HG03196 (cell line): ENCODE results near the gene GPX7.
A peak's percentile ranks its signal among the peaks of the same experiment; 100 is the strongest.
"Not testable (repeated sequence)": the region's sequence is repeated elsewhere in the genome, so short reads cannot be mapped to it uniquely, and the experiment has no call there.

Source experiments
- ATAC-seq: cut with Tn5 transposase; IDR thresholded peaks from one replicate; pipeline ENCODE4 v1.9.1; 2021; ENCODE audit not compliant: unreplicated experiment

The GPX7 gene

DNA sequence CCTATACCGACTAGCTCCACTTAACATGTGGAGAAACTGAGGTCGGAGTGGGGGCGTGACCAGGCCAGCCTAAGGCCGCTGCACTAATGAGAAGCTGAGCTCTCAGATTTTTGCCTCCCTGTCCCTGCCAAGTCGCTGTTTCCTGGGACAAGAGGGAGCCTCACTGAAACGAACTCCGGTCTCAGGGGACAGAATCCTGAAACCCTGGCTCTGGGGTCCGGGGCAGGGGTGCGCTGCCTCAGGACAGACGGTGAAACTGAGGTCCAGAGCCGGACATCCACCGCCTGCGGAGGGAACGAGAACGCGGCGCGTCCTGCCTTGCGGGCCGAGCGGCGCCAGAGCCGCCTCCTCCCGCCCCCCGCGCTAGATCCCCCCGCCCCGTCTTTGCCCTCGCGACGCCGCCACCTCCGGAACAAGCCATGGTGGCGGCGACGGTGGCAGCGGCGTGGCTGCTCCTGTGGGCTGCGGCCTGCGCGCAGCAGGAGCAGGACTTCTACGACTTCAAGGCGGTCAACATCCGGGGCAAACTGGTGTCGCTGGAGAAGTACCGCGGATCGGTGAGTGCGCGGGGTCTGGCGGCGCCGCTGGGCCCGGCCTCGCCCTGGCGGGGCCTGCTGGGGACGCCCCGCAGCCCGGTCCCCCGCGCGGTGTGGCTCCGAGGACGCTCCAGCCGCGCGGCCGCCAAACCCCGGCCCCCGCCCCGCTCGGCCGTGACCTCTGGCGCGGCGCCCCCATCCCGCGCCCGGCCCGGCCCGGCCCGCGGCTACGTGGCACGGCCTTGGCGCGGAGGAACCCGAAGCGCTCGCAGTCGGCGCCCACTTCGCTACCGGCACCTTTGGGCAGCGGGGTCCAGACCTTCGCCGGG is at the start of gene GPX7:
Gene GPX7 (plus strand): TSS at position 381 of the 865 bp plus-strand sequence. CDS start 39 bp downstream, at position 420.
- no peak for ATAC-seq

DNA sequence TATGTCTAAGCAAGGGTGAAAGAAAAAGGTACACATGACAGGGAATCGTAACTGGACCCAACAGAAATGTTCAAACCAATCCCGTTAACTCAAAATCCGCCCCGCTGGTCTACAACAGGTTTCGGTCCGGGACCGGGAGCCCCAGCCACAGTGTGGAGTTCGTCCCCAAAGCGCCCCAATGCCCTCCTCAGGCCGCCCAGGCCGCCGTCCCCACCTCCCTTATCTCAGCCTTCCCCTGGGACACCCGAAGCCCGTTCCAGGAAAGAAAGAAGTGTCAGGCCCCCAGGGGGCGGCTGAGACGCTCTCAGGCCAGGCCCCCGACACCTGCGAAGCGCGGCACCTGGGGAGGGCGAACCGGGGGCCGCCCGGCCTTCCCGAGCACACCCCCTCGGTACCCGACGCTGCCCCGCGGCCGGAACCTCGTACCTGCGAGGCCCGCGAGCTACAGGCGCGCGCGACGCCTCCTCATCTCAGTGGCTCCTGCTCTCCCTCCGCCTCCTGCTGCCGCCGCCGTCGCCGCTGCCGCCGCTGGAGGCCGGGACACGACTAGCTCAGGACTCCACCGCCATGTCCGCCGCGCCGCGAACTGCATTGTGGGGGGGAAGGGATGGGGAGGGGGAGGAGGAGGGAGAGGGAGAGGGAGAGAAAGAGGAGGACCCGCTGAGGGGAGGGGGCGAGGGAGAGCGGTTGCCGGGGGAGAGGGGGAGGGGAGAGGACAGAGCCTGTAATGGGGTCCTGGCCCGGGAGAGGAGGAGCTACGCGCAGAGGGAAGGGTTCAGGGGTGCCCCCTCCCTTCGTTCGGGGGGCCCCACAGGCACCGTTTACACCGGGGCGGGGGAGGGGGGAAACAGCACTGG is 49.4 kb upstream of the GPX7 start, which contains the start of gene TUT4:
Gene TUT4 (minus strand): TSS at position 588 of the 857 bp plus-strand sequence. CDS start 26,812 bp downstream, outside the sequence.
- peak; percentile 39 for ATAC-seq

DNA sequence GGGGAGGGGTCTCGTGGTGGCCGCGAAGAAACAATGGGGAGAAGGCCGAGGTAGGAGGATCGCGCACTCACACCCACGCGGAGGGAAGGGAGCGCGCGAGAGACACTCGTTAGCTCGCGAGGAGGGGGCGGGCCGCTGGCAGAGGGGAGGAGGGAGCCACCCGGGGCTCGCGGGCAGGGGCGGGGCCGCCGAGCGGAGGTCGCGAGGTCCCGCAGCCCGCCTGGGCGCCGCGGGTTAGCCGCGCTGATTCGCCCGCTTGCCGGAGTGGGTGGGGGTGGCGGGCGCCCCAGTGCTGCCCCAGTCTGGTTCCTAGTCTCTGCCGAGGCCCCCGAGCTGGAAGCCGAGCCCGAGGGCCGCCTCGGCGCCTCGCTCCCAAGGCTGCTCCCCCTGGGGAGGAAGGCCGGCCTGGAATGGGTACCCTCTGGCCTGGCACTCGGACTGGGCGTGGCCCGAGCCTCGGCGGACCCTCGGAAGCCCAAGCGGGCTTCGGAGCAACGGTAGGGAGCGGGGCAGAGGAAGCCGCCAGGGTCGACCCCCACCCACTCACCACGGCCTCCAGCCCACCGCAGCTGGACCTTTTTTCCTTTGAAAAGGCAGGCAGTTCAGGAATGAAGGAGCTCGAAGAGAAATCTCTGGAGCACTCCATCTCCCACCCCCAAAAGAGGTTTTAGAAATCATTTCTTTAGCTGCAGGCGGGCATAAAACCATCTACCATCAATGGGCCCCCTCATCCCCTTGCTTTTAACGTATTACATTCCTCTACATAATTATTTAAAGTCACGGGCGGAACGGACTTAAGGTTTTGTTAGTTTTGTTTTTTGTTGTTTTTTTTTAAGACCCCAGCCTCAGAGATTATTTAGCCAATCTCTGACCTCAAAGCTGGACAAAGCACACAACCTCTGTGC is 48.6 kb upstream of the GPX7 start:
- peak; percentile 58 for ATAC-seq

DNA sequence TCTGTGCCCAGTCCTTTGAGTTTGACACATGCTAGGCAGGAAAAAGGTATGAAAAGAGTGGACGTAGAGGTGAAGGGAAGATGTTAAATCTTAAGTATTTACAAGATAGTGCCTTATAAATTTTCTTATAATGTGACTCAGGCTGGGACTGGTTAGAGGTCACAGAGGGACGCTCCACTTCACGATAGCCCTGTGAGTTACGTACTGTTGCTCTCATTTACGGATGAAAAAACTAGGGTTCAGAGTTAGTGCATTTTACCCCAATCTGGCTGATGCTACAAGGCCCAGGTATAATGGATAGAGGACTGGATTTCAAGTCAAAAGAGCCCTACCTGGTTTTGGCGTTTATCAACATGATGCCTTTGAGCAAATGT is 47.9 kb upstream of the GPX7 start:
- no peak for ATAC-seq

DNA sequence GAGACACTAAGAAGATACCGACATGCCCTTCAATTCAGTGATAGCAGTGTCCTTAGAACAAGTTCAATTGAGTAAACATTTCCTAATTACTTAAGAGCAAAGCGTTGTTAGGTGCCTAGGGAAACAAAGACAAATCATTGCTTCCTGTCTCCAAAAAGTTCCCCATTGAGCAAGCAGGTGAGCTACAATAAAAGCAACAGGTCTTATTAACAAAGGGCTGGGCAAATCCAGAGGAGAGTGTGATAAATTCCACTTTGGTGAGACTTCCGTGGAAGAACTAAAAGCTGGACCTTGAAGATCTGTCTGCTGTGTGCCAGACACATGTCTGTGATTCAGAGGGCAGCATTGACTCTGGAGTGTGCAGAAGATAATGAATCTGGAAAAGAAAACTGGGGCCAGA is 47.4 kb upstream of the GPX7 start:
- no peak for ATAC-seq

DNA sequence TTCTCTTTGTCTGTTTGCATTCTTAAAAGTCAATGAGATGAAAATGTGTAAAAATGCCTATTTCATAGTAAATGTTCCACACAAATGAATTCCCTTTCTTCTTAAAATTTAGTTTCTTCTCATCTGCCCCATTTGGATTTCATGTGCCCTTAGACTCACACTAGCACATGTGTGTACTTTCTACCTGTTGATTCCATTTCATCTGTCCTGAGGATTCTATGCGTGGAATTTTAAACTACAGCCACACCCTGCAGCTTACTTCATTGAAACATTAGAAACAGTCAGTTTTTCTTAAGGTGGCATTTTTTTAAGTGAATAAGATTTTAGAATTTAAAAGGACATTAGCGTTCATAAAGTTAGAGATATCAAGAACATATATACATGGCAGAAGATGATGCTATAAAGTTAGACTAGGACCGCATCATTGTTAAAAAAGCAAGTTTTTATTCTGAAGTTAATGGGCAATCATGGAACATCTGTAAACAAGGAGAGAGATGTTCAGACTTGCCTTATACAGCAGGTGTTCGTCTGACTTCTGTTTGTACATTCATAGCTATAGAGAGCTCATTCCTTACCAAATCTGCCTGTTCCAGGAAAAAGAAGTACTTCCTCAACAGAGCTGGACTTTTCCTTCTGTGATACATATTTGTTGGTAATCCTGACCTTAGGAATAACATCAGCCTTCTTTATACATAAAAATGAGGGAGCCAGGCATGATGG is 45.4 kb upstream of the GPX7 start:
- no peak for ATAC-seq

DNA sequence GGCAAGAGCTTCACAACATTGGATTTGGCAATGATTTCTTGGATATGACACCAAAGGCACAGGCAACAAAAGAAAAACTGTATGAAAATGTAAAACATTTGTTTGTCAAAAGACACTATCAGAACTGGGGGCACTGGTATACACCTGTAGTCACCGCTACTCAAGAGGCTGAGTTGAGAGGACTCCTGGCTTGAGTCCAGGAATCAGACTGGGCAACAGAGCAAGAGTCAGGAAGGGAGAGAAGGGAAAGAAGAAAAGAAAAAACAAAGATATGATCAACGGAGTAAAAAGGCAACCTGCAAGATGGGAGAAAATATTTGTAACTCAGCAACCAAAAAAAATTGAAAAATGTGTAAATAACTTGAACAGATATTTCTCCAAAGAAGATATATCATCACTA is 43.2 kb upstream of the GPX7 start:
- ATAC-seq: no peak

DNA sequence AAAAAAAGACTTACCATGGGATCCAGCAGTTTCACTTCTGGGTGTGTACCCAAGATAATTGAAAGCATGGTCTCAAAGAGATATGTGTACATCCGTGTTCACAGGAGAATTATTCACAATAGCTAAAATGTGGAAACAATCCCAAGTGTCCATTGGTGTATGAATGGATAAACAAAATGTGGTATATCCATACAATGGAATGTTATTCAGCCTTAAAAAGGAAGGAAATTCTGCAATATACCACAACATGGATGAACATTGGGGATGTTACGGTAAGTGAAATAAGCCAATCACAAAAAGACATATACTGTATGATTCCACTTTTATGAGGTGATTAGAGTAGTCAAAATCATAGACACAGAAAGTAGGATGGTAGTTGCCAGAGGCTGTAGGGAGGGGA is 42.3 kb upstream of the GPX7 start:
- ATAC-seq: no peak

DNA sequence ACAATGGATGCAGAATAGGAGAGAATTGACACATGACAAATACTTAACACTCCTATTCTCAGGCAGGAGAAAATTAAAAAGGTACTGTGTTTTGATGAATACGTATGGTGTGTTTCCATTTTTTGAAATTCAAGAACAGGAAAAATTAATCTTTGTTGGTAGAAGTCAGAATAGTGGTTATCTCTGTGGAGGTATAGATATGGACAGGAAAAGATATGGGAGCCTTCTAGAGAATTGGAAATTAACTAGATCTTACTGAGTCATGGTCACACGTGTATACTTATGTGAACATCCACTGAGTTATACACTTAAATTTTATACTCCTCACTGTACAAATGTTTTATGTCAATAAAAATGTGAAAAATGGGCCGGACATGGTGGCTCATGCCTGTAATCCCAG is 39.4 kb upstream of the GPX7 start:
- ATAC-seq: no peak

DNA sequence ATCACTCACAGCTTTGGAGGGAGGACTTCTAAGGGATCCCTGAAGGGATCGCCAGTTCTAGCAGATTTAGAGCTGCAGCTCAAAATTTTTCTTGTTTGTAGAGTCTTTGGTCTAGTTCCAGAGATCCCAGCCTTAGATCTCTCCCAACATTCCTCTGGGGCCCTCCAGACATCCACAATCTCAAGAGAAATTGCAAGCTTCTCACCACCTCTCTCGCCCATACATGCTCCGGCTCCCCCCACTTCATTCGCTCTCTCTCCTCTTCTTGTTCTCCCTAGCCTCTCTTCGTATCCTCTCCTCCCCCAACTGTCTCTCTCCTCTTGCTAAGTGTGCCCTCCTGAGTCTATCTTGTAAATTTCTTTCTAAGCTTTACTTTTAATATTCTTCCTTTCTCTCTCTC is 34.2 kb upstream of the GPX7 start:
- no peak for ATAC-seq

DNA sequence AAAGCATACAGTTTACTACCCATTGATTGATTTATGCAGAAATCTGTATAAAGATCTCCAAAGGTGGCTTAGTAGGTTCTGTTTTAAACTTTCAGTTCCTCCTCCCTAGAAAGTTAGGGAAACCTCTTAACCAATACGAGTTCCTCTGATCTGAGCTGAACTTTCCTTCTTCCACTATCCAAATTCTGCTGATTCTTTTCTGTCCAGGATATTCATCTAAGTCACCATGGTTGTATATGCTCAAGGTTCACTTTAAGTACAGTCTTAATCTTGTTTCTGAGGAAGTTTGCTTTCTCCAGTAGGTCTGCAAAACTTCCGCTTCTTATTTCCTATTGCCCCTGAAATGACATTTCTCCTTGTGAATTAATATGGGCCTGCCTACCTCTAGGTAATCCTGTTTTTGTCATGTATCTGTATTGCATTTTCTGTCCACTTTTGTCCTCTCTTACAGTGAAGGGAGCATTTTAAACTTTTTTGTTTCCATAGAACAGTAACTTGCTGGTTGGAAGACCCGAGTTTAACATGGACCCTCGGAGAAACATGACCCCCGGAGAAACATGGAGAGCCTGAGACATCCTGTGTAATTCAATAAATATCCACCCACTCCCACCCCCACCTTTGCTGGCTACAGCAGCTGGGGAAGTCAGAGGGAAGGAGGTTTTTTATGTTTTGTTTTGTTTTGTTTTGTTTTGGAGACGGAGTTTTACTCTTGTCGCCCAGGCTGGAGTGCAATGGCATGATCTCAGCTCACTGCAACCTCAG is 32.5 kb upstream of the GPX7 start:
- ATAC-seq: no peak

DNA sequence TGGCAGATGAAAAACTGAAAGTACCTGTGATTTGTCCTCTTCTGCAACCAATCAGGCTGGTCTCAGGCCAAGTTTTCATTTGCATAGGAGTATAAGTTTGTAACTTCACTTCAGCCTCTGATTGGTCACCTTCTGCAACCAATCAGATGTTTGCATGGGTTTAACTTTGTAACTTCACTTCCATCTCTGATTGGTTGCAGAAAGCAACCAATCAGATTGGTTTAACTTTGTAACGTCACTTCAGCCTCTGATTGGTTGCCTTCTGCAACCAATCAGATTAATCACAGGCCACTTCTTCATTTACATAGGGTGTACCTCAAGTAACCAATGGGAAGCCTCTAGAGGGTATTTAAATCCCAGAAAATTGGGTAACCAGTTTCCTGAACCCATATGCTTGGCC is 30.4 kb upstream of the GPX7 start:
- no peak for ATAC-seq

DNA sequence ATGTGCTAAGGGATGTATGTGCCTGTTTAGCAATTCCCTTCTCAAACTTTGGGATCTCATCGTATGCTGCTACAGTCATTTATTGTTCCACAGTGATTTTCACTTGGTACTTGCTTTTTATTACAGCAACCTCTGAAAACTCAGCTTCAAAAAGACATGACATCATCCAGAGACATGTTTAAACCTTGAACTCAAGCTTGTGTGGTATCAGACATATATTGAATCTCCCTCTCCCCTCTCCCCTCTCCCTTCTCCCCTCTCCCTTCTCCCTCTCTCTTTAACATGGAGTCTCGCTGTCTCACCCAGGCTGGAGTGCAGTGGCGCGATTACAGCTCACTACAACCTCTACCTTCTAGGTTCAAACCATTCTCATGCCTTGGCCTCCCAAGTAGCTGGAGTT is 29.8 kb upstream of the GPX7 start:
- ATAC-seq: no peak

DNA sequence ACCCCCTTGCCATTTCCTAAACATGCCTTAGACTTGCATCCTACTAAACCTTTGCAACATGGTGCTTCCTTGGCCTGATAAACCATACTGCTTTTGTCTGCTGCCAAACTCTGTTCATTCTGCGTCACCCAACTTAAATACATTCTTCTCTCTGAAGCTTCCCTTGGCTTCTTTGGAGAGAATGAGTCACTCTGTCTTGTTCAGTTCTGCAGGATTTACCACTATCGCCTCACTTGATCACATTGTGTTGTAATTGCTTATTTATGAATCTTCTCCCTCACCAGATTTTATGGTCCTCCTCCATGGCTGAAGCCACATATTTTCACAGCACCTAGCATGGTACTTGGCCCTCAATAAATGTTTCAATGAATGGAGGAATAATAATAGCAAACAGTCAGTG is 27.6 kb upstream of the GPX7 start:
- ATAC-seq: no peak

DNA sequence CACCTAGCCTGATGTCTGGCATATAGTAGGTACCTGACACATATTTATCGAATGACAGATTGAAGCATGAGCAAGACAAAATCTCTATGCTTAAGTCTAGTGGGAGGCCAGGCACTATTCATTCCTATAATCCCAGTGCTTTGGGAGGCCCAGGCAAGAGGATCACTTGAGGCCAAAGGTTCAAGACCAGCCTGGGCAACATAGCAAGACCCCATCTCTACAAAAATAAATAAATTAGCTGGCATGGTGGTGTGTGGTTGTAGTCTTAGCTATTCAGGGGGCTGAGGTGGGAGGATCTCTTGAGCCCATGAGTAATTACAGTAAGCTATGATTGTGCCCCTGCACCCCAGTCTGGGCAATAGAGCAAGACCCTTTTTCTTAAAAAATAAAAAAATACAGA is 26.1 kb upstream of the GPX7 start:
- no peak for ATAC-seq

DNA sequence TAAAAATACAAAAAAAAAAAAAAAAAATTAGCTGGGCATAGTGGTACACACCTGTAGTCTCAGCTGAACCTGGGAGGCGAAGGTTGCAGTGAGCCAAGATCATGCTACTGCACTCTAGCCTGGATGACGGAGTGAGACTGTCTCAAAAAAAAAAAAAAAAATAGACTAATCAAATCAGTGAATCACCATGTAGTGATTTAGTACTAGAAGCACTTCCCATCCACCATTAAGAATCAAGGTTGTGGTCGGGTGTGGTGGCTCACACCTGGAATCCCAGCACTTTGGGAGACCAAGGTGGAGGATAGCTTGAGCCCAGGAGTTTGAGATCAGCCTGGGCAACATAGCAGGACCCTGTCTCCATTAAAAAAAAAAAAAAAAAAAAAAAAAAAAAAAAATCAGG is 24.1 kb upstream of the GPX7 start:
- ATAC-seq: not testable (repeated sequence)

DNA sequence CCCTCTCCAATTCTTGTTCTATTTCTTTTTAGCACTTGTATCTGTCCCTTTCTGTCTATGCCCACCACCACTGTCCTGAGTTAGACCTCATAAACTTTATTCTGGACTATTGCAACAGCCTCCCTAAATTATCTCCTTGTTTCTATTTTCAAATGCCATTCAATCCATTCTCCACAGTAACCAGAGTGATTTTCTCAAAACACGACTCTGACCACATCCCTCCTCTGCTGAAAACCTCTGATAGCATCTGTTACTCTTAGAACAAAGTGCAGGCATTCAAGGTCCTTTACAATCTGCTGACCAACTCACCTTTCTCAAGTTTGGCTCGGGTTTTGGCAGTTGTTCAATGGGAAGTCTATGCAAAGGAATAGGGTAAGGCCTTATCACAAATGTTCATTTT is 22.8 kb upstream of the GPX7 start:
- no peak for ATAC-seq

DNA sequence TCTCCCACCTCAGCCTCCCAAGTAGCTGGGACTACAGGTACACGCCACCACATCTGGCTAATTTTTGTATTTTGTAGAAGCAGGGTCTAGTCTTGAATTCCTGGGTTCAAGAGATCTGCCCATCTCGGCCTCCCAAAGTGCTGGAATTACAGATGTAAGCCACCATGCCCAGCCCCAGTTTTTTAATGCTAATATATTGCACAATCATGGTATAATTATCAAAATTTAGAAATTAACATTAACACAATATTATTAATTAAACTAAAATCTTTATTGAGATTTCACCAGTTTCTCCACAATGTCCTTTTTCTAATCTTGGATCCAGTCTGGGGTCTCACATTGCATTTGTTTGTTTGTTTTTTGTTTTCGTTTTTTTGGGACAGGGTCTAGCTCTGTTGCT is 21.9 kb upstream of the GPX7 start:
- no peak for ATAC-seq

DNA sequence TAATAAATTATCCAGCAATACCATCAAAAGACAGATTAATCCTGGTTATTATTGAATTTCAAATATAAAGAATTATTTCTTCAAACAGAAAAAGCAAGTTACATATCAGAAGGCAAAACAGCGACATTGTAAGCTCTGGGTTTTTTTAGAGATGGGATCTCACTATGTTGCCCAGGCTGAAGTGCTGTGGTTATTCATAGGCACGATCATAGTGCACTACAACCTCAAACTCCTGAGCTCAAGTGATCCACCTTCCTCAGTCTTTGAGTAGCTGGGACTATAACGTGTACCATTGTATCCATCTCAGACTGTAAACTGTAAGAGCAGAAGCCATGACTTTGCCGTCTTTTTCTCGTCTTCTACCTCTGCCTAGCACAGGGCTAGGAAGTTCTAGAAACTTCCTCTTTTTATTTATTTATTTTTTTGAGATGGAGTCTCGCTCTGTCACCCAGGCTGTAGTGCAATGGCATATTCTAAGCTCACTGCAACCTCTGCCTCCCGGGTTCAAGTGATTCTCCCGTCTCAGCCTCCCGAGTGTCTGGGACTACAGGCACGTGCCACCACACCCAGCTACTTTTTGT is 20.0 kb upstream of the GPX7 start:
- no peak for ATAC-seq
